A673 (cell line): ENCODE measurements around the gene PDE8B.

Source experiments
- CTCF ChIP-seq: fragments of 300-800, 200-600 bp; sonication (generic); conservative IDR thresholded peaks from 2 replicates; pipeline ENCODE4 v1.5.1; 2017; ENCODE audit warnings: low read depth, mild to moderate bottlenecking, antibody characterized with exemption, low read length, moderate library complexity, mixed read lengths
- EZH2 ChIP-seq: fragments of 200-600 bp; sonication (generic); IDR thresholded peaks from 2 replicates; pipeline ENCODE4 v1.6.1; 2017; ENCODE audit warnings: borderline replicate concordance, low read depth, mild to moderate bottlenecking, mixed read lengths, antibody characterized with exemption, low read length; ENCODE audit not compliant: poor library complexity, severe bottlenecking

GRCh38 chr5:77163453-77163852 is 47.0 kb upstream of the PDE8B start:
- TF ChIP-seq CTCF (no peak), EZH2 (no peak)
